ENCODE measurements around the gene SLC22A14.

Gene SLC22A14

DNA sequence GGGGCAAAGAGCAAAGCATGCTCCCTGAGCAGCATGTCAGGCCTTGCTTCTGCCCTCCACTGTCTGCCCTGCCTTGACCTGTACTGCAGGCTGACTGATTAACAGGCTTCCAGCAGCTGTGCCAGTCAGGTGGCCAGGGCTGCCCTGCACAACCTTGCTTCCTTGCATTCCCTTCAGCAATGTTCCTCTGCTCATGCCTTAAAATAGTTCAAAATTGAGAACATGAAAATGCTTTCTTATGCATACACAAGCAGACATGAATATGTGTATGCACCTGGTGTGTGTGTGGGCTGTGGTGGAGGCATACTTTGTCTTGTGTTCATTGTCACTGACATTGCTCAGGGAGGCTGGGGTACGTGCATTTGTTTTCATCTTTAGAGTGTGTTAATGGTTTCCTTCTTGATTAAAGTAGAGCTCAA is 17.7 kb upstream of the SLC22A14 start:
- ATAC-seq (ENCODE audit: low read depth) (no peak), DNase-seq (ENCODE audit: low spot score in 2 of 2) (no peak)
- Mint-ChIP-seq H3K36me3 (peaks cover 15% of the 10 kb centered on the region), H3K27ac (peak overlapping the region; percentile 43), H3K9me3 (no peaks in the 10 kb centered on the region), H3K27me3 (no peaks in the 10 kb centered on the region), H3K4me1 (peaks cover 19% of the 10 kb centered on the region), H3K4me3 (no peak overlapping the region)

DNA sequence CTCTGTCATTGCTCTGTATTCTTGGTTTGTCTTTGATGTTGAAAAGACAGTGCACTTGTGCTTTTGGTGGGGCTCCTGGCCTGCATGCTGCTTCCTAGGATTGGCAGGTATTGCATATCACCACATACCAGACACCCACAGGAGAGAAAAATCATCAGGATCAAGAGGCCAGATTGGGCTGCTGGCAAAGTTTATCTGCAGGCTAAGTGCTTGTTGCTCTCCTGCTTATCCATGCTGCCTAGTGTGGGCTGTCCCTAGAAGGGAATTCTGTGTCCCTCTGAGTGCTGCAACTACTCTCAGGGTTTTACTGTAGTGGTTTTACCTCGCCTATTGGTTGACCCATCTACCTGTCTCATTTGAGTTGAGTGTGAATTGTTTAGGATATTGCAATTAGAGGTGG is 17.3 kb upstream of the SLC22A14 start:
- H3K4me1 Mint-ChIP-seq, result peaks cover 19% of the 10 kb centered on the region
- ATAC-seq (ENCODE audit: low read depth), result no peak
- no peak overlapping the region for H3K4me3 Mint-ChIP-seq
- no peaks in the 10 kb centered on the region for H3K9me3 Mint-ChIP-seq
- H3K27me3 Mint-ChIP-seq, result no peaks in the 10 kb centered on the region
- peaks cover 14% of the 10 kb centered on the region for H3K36me3 Mint-ChIP-seq
- no peak for DNase-seq (ENCODE audit: low spot score in 2 of 2)
- peak overlapping the region; percentile 43 for H3K27ac Mint-ChIP-seq

DNA sequence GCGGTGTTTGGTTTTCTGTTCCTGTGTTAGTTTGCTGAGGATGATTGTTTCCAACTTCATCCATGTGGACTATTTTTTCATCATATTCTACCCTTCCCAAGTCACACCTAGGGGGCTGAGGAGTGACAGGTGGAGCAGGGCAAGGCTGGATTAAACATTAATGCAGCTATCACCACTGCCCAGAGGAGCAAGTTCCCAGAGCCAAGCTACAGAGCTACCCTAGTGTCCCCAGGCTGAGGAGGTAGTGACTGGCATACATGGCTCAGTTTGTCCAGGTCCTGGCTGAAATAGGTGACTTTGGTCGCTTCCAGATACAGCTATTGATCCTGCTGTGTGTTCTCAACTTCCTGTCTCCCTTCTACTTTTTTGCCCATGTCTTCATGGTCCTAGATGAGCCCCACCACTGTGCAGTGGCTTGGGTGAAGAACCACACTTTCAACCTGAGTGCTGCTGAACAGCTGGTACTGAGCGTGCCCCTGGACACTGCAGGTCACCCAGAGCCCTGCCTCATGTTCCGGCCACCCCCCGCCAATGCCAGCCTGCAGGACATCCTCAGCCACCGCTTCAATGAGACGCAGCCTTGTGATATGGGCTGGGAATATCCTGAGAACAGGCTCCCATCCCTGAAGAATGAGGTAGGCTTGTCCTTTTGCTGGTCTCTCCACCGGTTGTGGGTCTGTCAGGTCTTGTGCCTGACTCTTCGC is 16.3 kb upstream of the SLC22A14 start, which contains the start of gene SLC22A13:
SLC22A13 (plus strand) TSS at position 209 of the 704 bp plus-strand sequence; CDS start at position 258, 49 bp downstream.
- Mint-ChIP-seq H3K9me3 (peaks cover under 1% of the 10 kb centered on the region), H3K27ac (peak within 1 kb of the TSS; percentile 43), H3K36me3 (peaks cover 10% of the 10 kb centered on the region), H3K27me3 (no peaks in the 10 kb centered on the region), H3K4me3 (no peak within 1 kb of the TSS), H3K4me1 (peaks cover 19% of the 10 kb centered on the region)
- no peak for ATAC-seq (ENCODE audit: low read depth)
- DNase-seq (ENCODE audit: low spot score in 2 of 2), result no peak

DNA sequence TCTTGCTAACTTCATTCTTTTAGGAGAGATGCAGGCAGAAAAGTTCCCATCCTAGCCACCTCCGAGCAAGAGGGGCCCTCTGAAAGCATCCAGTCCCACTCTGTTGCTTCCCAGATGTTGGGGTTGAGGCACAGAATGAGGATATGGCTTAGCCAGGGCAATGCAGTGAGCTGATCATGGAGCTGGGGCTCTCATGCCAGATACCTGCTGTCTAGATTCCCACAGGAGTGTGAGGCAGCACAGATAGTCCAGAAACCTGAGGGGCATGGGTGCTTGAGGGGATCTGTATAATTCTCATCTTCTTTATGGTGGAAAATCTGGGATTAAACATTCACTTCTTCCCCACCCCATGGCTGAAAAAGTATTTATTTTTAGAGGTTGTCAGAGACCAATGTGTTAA is 15.3 kb upstream of the SLC22A14 start:
- H3K27ac Mint-ChIP-seq, result no peak overlapping the region
- H3K36me3 Mint-ChIP-seq, result peaks cover 9% of the 10 kb centered on the region
- H3K9me3 Mint-ChIP-seq, result peaks cover 2% of the 10 kb centered on the region
- H3K27me3 Mint-ChIP-seq, result no peaks in the 10 kb centered on the region
- no peak for ATAC-seq (ENCODE audit: low read depth)
- no peak overlapping the region for H3K4me3 Mint-ChIP-seq
- DNase-seq (ENCODE audit: low spot score in 2 of 2), result no peak
- peaks cover 19% of the 10 kb centered on the region for H3K4me1 Mint-ChIP-seq

DNA sequence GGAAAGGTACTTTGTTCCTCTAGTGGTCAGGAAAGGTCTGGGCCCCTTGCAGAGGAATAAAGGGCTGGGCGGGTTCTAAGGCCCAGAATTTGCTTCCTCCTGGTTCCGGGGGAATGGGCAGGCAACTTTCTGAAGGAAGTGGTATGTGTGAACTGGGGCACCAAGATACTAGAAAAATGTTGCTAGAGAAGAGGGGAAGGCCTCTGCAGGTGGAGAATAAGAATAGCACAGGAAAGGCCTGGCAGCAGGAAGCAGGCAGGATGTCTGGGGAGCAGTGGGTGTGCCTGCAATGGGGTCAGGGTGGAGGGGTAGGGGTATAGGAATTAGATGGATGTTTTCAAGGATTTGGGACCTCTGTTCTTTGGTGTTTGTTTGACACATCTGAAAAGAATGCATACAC is 14.4 kb upstream of the SLC22A14 start:
- Mint-ChIP-seq H3K4me1 (peaks cover 19% of the 10 kb centered on the region), H3K27me3 (no peaks in the 10 kb centered on the region), H3K27ac (peak overlapping the region; percentile 53), H3K36me3 (peaks cover 9% of the 10 kb centered on the region), H3K4me3 (no peak overlapping the region), H3K9me3 (peaks cover 2% of the 10 kb centered on the region)
- no peak for ATAC-seq (ENCODE audit: low read depth)
- no peak for DNase-seq (ENCODE audit: low spot score in 2 of 2)

DNA sequence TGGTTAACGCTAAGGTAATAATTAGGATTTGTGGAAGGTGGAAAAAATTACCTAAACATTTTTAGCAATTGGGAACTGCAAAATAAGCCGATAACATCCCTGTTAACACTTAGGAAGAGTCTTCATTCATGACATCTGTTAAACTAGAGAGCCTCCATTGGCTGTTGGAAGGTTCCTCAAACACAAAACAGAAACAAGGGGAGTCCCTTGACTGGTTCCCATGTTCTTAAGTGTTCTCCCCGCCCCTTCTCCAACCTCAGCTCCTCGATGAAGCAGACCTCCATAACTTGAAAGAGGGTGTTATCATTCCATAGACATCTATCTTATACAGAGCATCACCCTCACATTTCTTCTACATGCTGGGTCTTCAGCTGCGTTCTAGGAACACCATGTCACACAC is 14.0 kb upstream of the SLC22A14 start:
- H3K9me3 Mint-ChIP-seq, result peaks cover 2% of the 10 kb centered on the region
- ATAC-seq (ENCODE audit: low read depth), result peak; percentile 61
- DNase-seq (ENCODE audit: low spot score in 2 of 2), result no peak
- peak overlapping the region; percentile 53 for H3K27ac Mint-ChIP-seq
- peak overlapping the region; percentile 62 for H3K4me3 Mint-ChIP-seq
- peaks cover 24% of the 10 kb centered on the region for H3K4me1 Mint-ChIP-seq
- no peaks in the 10 kb centered on the region for H3K27me3 Mint-ChIP-seq
- H3K36me3 Mint-ChIP-seq, result peaks cover 9% of the 10 kb centered on the region

DNA sequence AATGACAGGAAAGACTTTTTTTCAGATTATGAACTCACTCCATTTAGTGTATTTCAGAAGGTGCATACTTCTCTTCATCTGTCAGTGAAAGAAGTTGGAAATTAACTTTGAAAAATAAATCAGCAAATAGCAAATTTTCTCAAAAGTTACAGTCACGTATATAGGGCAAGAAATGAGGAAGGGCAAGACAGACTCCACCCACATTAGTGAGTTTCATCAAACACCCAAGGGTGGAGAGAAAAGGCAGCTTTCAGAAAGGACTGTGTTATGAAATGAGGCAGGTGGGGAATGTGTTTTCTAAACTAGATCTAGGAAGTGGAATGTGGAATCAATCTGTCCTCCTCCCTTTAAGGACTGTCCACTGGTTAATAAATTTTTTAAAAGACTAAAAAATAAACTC is 13.6 kb upstream of the SLC22A14 start:
- peaks cover 2% of the 10 kb centered on the region for H3K9me3 Mint-ChIP-seq
- H3K4me1 Mint-ChIP-seq, result peaks cover 26% of the 10 kb centered on the region
- H3K27ac Mint-ChIP-seq, result peak overlapping the region; percentile 53
- peak overlapping the region; percentile 62 for H3K4me3 Mint-ChIP-seq
- peaks cover 9% of the 10 kb centered on the region for H3K36me3 Mint-ChIP-seq
- DNase-seq (ENCODE audit: low spot score in 2 of 2) (no peak), ATAC-seq (ENCODE audit: low read depth) (peak; percentile 87)
- H3K27me3 Mint-ChIP-seq, result no peaks in the 10 kb centered on the region

DNA sequence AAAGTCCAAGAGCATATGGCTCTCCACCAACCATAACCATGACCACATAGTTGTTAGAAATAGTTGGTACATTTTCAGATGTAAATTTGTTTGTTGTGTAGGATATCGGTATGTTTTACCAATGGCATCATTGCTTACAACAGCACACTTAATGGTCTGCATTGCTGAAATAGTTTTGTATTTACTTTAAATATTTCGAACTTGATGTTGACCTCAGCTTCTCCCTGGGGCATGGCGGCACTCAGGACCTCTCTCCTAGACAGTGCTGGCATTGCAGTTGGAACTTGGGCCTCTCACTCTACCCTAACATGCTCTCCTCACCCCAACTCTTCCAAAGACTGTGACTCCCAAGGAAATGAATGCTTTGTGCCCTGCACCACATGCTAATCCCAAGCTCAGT is 11.5 kb upstream of the SLC22A14 start:
- Mint-ChIP-seq H3K4me3 (no peak overlapping the region), H3K9me3 (peaks cover 2% of the 10 kb centered on the region), H3K27me3 (no peaks in the 10 kb centered on the region), H3K4me1 (peaks cover 26% of the 10 kb centered on the region), H3K27ac (no peak overlapping the region), H3K36me3 (peaks cover 13% of the 10 kb centered on the region)
- ATAC-seq (ENCODE audit: low read depth) (no peak), DNase-seq (ENCODE audit: low spot score in 2 of 2) (no peak)

DNA sequence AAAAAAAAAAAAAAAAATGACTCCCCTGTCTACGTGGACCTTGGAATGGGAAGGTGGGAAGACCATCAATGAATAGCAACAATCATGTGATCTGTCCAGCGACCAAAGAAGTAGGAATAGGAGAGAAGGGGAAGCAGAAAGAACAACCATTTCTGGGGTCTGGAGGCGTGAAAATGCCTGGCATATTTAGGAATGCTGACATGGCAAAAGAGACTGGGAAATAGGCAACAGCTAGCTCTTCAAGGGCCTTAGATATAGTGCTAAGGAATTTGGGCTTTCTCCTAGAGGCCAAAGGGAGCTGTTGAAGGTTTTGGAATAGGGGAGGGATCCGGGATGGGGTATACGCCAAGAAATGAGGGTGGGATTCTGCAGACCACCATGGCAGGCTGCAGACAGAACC is 10.5 kb upstream of the SLC22A14 start:
- Mint-ChIP-seq H3K27me3 (no peaks in the 10 kb centered on the region), H3K36me3 (peaks cover 11% of the 10 kb centered on the region), H3K27ac (no peak overlapping the region), H3K4me3 (no peak overlapping the region), H3K9me3 (peaks cover 2% of the 10 kb centered on the region), H3K4me1 (peaks cover 22% of the 10 kb centered on the region)
- DNase-seq (ENCODE audit: low spot score in 2 of 2) (no peak), ATAC-seq (ENCODE audit: low read depth) (no peak)

DNA sequence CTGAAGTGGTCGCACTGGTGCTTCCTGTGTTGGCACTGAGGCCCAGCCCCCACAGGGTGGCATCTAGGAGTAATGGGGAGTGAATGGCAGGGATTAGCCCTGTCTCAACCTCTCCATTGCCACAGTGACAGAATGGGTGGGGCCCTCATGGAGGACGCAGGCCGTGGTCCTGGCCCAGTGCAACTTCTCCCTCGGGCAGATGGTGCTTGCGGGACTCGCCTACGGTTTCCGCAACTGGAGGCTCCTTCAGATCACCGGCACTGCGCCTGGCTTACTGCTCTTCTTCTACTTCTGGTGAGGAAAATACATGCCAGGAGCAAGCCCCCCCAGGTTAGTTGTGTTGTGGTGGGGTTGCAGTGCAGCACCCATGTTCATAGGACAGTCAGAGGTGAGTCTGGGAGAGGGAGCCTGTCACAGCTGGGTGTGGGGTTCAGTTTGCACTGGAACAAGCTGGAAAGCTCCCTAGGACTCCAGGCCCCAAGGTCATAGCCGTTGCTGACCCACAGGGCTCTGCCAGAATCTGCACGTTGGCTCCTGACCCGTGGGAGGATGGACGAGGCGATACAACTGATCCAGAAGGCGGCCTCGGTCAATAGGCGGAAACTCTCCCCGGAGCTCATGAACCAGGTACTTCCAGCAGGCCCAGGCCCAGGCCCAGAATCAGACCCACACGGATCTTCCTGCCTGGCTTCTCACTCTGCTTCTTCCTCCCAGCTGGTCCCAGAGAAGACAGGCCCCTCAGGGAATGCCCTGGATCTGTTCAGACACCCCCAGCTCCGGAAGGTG is 7.0 kb upstream of the SLC22A14 start:
- no peak overlapping the region for H3K27ac Mint-ChIP-seq
- H3K9me3 Mint-ChIP-seq, result peaks cover 2% of the 10 kb centered on the region
- H3K36me3 Mint-ChIP-seq, result peaks cover 12% of the 10 kb centered on the region
- no peak overlapping the region for H3K4me3 Mint-ChIP-seq
- DNase-seq (ENCODE audit: low spot score in 2 of 2), result no peak
- no peak for ATAC-seq (ENCODE audit: low read depth)
- peaks cover 6% of the 10 kb centered on the region for H3K4me1 Mint-ChIP-seq
- H3K27me3 Mint-ChIP-seq, result no peaks in the 10 kb centered on the region

DNA sequence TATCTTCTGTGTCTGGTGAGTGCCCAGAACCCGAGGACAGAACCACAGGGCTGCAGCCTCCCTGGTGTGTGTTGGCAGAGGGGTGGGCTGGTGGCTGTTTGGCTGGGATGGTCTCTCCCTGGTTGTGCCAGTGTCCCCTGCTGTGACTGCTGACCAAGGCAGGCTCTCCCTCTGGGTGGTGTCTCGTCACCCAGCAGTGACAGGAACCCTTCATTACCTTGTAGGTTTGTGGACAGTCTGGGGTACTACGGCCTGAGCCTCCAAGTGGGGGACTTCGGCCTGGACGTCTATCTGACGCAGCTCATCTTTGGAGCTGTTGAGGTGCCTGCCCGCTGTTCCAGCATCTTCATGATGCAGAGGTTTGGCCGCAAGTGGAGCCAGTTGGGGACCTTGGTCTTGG is 6.4 kb upstream of the SLC22A14 start:
- no peak overlapping the region for H3K4me3 Mint-ChIP-seq
- H3K27me3 Mint-ChIP-seq, result no peaks in the 10 kb centered on the region
- no peak overlapping the region for H3K27ac Mint-ChIP-seq
- peaks cover 6% of the 10 kb centered on the region for H3K4me1 Mint-ChIP-seq
- peaks cover 2% of the 10 kb centered on the region for H3K9me3 Mint-ChIP-seq
- ATAC-seq (ENCODE audit: low read depth) (no peak), DNase-seq (ENCODE audit: low spot score in 2 of 2) (no peak)
- peaks cover 12% of the 10 kb centered on the region for H3K36me3 Mint-ChIP-seq

DNA sequence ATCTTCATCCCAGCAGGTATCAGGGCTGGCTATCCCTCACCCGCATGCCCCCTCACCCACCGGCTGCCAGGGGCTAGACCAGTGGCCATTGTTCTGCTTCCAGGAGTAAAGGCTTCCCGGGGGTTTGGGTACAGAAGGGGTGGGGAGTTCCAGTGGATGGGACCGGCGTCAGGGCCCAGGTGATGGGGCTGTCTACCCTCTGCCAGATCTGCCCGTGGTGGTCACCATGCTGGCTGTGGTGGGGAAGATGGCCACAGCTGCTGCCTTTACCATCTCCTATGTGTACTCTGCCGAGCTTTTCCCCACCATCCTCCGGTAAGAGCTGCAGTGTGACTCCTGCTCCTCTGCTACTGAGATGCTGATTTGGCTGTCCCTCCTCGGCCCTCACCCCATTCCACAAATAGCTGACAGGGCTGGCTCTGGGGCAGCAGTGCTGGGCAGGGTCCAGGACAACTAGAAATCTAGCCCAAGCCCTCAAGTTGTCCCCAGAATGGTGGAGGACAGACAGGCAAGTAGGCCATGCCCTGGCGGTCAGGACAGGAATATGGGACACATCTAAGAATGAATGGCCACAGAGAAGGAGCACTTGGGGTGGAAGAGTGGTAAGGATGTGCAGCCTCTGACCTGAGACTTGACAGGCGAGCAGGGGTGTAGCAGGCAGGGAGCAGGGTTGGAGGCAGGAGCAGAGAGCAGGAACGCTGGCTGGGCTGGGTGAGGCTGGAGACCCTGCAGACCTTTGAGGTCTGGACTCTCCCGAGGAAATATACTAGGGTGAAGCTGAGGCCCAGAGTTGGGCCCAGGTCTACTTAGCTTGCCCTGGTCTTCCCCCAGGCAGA is 5.8 kb upstream of the SLC22A14 start:
- ATAC-seq (ENCODE audit: low read depth), result no peak
- Mint-ChIP-seq H3K27ac (no peak overlapping the region), H3K36me3 (peaks cover 10% of the 10 kb centered on the region)

DNA sequence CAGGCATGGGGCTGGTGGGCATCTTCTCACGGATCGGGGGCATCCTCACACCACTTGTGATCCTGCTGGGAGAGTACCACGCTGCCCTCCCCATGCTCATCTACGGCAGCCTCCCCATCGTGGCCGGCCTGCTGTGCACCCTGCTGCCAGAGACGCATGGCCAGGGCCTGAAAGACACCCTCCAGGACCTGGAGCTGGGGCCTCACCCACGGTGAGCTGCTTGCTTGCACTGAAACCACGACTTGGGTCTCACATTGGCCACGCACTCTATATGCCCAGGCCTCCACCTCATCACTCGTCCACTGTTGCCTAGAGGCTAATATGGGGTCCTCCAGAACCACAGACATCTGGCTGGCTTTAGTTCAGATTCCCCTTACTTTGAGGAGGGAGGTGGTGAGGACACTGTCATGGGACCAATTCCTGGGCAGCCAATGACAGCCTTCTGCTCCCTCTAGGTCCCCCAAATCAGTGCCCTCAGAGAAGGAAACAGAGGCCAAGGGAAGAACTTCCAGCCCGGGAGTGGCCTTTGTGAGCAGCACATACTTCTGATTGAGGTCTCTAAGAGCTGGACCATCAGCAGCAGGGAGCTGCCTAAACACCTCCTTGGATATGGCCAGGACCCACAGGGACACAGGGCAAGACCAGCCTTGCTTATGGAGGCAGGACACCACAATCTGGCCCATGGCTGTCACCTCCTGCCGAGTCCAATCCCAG is 5.0 kb upstream of the SLC22A14 start:
- H3K27ac Mint-ChIP-seq, result no peak overlapping the region
- no peak overlapping the region for H3K4me3 Mint-ChIP-seq
- no peak for ATAC-seq (ENCODE audit: low read depth)

More for the DNA sequence above, 5.8 kb upstream of the SLC22A14 start:
- Mint-ChIP-seq H3K9me3 (no peaks in the 10 kb centered on the region), H3K27me3 (no peaks in the 10 kb centered on the region), H3K4me1 (peaks cover 6% of the 10 kb centered on the region), H3K4me3 (no peak overlapping the region)
- no peak for DNase-seq (ENCODE audit: low spot score in 2 of 2)

More for the DNA sequence above, 5.0 kb upstream of the SLC22A14 start:
- Mint-ChIP-seq H3K9me3 (no peaks in the 10 kb centered on the region), H3K27me3 (no peaks in the 10 kb centered on the region), H3K4me1 (peaks cover 6% of the 10 kb centered on the region), H3K36me3 (peaks cover 10% of the 10 kb centered on the region)
- no peak for DNase-seq (ENCODE audit: low spot score in 2 of 2)
